Measurements from ENCODE around the gene USP20.
"Not testable (repeated sequence)": the region's sequence is repeated elsewhere in the genome, so short reads cannot be mapped to it uniquely, and the experiment has no call there.

The USP20 gene

GRCh38 chr9:129890718-129891299 lies 55.6 kb downstream of the USP20 start:
- DNase-seq (ENCODE audit: low read depth), result not testable (repeated sequence)

GRCh38 chr9:129891569-129891968 lies 56.3 kb downstream of the USP20 start:
- DNase-seq (ENCODE audit: low read depth), result no peak

- DNase-seq (ENCODE audit: low read depth), result no peak
These were observed 59.0 kb downstream of the USP20 start for GRCh38 chr9:129894120-129894823.

GRCh38 chr9:129895376-129896268 lies 60.4 kb downstream of the USP20 start:
- peak; percentile 14 for DNase-seq (ENCODE audit: low read depth)

GRCh38 chr9:129897263-129897662 lies 62.0 kb downstream of the USP20 start:
- no peak for DNase-seq (ENCODE audit: low read depth)

GRCh38 chr9:129898185-129898584 lies 62.9 kb downstream of the USP20 start:
- no peak for DNase-seq (ENCODE audit: low read depth)

GRCh38 chr9:129899620-129900019 lies 64.4 kb downstream of the USP20 start:
- DNase-seq (ENCODE audit: low read depth), result no peak

GRCh38 chr9:129900263-129901027 lies 65.2 kb downstream of the USP20 start:
- no peak for DNase-seq (ENCODE audit: low read depth)

- no peak for DNase-seq (ENCODE audit: low read depth)
These were observed 66.9 kb downstream of the USP20 start for GRCh38 chr9:129901993-129902739.

GRCh38 chr9:129902740-129903134 lies 67.5 kb downstream of the USP20 start:
- DNase-seq (ENCODE audit: low read depth), result no peak

GRCh38 chr9:129904734-129905133 lies 69.5 kb downstream of the USP20 start:
- no peak for DNase-seq (ENCODE audit: low read depth)

- DNase-seq (ENCODE audit: low read depth), result no peak
These were observed 71.0 kb downstream of the USP20 start for GRCh38 chr9:129906298-129906697.

- no peak for DNase-seq (ENCODE audit: low read depth)
These were observed 71.9 kb downstream of the USP20 start for GRCh38 chr9:129907201-129907600.

- DNase-seq (ENCODE audit: low read depth), result no peak
These were observed 73.6 kb downstream of the USP20 start for GRCh38 chr9:129908906-129909305.

- DNase-seq (ENCODE audit: low read depth), result no peak
These were observed 74.6 kb downstream of the USP20 start for GRCh38 chr9:129909851-129910250.

GRCh38 chr9:129910628-129911567 lies 75.6 kb downstream of the USP20 start:
- DNase-seq (ENCODE audit: low read depth), result no peak

GRCh38 chr9:129914051-129914450 lies 78.8 kb downstream of the USP20 start:
- no peak for DNase-seq (ENCODE audit: low read depth)

GRCh38 chr9:129916707-129917106 lies 81.4 kb downstream of the USP20 start:
- DNase-seq (ENCODE audit: low read depth), result no peak

GRCh38 chr9:129918296-129918950 lies 83.2 kb downstream of the USP20 start:
- no peak for DNase-seq (ENCODE audit: low read depth)

GRCh38 chr9:129919277-129919676 lies 84.0 kb downstream of the USP20 start:
- no peak for DNase-seq (ENCODE audit: low read depth)
